Sciatic nerve (tissue), 2 donors: ENCODE results near the gene ARHGAP25. TPM values are rescaled to one million over a fixed set of nuclear protein-coding genes. Genes with fewer than 3 reads are reported as not detected.

Experiments
- ATAC-seq: fragments of 200-7000 bp; cut with Tn5 transposase; one replicate; pipeline ENCODE4 v1.9.1; 2020; ENCODE audit warnings: mild to moderate bottlenecking, moderate library complexity
- DNase-seq: peaks from one replicate; pipeline ENCODE4 v3.0.0-alpha.2; 2020; ENCODE audit warnings: low spot score
- intact Hi-C: fragments of 100-400 bp; cut with DNase I; formaldehyde crosslinking; loops from one replicate; pipeline ENCODE4 v1.14.2; 2022
- total RNA-seq: library from RNA; stranded (reverse); fragmentation: NEBNext Ultra II Directional; extraction: Animal tissue kit (Norgen Biotek cat#: 25700); gene quantifications from one replicate; pipeline ENCODE4 v1.2.1, GENCODE V29; 2021
- donor health status: DM: no; HTN: no; CAD: no.
- donor health status: DM: no; HTN: no; CAD: no.

Gene ARHGAP25
- total RNA-seq, 1 donor from 2014 or later = 21.6 TPM

DNA sequence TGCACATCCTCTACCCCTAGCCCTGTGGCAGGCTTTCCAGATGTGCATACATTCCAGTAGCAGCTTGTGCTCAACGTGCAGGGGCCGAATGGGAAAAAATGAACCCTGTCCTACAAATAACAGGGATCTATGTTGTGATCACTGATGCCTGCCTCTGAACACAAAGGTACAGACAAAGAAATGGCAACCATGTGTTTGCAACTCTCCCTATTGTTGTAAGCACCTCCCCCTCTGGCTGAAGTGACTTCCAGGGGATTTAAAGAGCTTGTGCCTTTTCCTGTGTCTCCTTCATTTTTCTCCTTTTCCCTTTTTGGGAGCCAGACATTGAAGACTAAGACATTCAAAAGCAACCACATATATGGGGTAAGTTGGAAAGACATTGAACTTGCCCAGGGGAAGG is 21.6 kb downstream of the ARHGAP25 start:
- no peak for ATAC-seq
- DNase-seq = no peak
- intact Hi-C loops = loop anchor here (10.0 kb wide), 1 partner anchor 79 kb away; no protein-coding TSS in a partner anchor

GRCh38 chr2:68757081-68757480 is 22.5 kb downstream of the ARHGAP25 start:
- intact Hi-C loops = loop anchor here (10.0 kb wide), 1 partner anchor 78 kb away; no protein-coding TSS in a partner anchor
- DNase-seq (no peak), ATAC-seq (no peak)

DNA sequence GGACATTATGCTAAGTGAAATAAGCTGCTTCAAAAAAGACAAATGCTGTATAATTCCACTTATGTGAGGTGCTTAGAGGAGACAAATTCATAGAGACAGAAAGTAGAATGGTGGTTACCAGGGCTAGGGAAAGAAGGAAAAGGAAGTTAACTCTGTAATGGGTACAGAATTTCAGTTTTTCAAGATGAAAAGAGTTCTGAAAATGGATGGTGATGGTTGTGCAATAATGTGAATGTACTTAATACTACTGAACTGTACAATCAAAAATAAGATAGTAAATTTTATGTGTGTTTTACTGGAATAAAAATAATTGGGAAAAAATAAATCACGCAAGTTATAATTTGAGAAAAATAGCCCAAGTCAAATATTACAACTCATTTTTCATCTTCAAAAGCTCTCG is 27.5 kb downstream of the ARHGAP25 start:
- intact Hi-C loops = no loop called here
- no peak for DNase-seq
- ATAC-seq = no peak

- intact Hi-C loops = no loop called here
- DNase-seq (no peak), ATAC-seq (no peak)
Observed at GRCh38 chr2:68762665-68763064, 28.1 kb downstream of the ARHGAP25 start.

GRCh38 chr2:68764041-68764805 is 29.6 kb downstream of the ARHGAP25 start:
- DNase-seq (no peak), ATAC-seq (peak; percentile 18)
- intact Hi-C loops = no loop called here

GRCh38 chr2:68764806-68765311 is 30.2 kb downstream of the ARHGAP25 start:
- DNase-seq (no peak), ATAC-seq (no peak)
- intact Hi-C loops = no loop called here

DNA sequence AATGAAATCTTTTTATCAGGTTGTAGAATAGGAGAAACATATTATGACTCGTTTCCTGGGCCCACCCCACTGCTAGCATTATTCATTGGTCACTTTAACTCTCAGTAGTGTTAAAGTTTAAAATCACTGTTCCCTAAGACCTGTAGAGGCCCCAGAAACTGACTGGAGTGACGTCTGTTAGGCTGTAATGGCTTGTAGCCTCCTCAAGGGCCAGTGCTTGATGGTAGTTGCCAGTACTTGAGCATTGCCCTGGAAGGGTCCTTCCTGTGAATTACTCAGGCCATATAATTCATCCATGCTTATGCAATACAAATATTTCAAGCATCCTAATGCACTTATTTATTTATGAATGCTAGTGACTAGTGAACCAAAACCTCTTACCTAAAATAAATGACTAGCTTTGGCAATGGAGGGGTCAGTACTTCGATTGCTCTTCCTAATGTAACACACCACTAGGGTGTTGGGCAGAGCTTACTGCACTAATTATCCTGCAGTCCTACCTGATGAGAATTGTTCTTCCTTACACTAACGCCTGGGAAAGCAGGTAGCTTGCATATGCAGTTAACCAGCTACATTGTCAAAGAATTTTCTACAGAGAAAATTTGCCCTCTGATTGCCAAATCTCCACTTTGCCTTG is 31.2 kb downstream of the ARHGAP25 start:
- no peak for ATAC-seq
- DNase-seq = no peak
- intact Hi-C loops = no loop called here

DNA sequence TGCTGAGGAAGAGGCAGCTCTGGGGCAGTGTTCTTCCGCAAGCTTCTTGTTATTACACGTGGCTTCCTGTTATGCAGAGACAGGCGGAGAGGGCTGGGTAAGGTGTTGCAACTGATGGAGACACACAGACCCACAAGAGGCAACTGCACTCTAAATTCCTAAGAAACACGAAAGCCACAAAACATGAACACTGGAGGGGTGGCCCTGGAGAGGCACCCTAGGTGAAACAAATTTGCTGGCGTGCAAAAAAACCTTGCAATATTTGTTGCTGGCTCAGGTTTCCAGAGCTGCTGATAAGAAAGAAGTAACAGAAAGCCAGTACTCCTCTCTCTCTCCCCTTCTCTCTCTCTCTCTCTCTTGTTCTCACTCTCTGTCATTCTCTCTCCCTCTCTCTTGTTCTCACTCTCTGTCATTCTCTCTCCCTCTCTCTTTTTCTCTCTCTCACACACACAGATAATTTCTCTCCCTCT is 31.8 kb downstream of the ARHGAP25 start:
- peak; percentile 72 for ATAC-seq
- no peak for DNase-seq
- intact Hi-C loops = no loop called here

DNA sequence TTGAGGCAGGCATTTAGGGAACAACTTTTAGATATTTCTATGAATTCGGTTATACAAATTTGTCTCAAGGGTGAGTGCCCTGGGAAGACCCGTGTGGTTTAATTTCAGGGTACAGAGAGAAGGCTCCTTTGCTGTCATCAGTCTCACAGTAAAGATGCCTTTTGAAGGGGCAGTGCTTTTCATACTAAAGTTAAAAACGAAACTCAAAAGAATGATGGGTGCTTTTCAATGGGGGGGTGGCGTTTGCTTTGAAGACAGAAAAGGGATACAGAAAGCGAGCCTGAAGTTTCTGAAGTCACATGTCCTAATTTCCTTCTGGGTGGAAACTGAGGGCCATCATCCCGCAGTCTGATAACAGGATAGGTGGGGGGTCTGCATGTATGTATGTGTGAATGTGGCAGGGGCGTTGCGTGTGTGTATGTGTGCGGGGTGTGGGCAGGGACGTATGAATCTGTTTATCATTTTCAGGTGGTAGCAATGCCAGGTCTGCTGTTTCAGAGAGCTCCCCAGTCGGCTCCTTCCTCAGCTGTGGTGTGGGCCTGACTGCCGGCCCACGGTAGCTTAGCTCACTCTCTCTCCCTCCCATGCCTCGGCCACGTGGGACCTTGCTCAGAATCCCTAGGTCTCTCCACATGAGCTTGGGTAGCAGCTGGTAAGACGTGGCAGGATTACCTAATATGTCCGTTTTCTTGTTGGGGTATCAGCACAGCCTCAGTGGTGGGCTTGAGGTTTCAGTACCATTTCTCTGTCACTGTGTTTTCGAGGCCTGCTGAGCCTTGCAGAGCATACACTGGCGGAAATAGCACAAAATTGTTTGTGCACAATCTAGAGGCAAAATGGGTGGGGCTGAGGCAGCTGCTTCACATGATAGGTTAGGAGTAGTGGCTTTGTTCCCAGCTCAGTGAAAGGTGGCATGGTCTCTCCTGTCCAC is 32.7 kb downstream of the ARHGAP25 start:
- no peak for DNase-seq
- ATAC-seq = no peak
- intact Hi-C loops = no loop called here

DNA sequence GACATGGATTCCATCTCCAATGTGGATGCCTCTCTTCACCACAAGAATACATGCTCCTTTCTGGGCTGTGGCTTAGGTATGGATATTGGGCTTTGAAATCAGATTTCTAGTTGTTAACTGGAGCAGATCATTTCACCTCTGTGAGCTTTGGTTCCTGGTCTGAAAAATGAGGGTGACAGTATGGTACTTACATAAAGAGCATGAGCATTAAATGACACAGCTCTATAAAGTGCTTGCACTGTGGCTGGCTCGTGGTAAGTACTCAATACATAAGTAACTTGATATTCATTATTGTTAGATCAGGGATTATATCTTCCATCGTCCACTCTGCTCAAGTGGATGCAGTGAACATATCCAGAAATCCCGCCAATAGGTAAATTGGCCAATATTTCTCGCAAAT is 33.4 kb downstream of the ARHGAP25 start:
- intact Hi-C loops = no loop called here
- no peak for DNase-seq
- no peak for ATAC-seq

DNA sequence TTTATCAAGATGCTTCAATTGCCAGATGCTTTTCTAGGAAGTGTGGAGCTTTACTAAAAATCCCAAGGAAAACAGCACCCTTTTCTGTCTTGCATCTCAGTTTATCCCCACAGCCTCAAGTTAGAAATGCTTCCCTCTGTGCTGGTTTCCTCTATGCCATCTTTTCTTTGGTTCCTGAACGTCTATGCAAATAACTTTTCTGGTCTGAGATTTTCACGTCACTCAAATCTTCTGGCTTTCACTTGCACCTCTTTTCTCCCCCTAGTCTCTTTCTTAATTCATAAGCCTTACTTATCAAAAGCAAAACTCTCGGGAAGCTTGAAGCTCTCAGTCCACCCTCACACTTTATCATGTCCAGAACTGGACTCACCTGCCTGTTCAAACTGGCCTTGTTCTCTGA is 33.9 kb downstream of the ARHGAP25 start:
- ATAC-seq = no peak
- intact Hi-C loops = no loop called here
- DNase-seq = no peak

- DNase-seq (no peak), ATAC-seq (no peak)
- intact Hi-C loops = no loop called here
Observed at GRCh38 chr2:68768951-68769350, 34.3 kb downstream of the ARHGAP25 start.

DNA sequence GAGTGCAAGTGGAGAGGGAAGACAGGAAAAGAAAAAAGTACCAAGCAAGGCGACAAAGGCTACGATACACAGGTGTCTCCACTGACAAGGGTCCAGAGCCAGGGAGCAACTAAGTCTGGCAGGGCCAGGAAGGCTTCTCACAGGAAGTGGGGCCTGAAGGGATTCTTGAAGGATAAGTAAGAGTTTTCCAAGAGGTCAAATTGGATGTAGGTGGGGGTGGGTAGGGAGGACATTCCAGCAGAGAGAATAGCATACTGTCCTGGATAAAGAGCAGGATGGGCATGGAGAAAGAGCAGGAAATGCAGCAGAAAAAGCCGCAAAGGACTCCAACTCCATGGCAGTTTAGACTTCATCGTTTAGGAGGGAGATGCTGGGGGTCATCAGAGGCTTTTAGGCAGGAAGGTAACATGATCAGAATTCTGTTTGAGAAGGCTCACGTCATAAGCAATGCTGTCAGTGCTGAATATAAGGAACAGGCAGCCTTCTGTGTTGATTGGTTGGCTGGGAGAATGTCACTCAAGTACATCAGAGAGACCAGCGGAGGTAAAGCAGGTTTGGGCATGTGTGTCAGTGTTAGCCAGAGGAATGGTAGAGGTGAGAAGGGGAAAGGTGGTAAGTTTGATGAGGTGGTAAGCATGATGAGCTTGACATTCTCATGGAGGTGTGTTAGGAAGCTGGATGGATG is 35.1 kb downstream of the ARHGAP25 start:
- intact Hi-C loops = no loop called here
- DNase-seq = no peak
- no peak for ATAC-seq

DNA sequence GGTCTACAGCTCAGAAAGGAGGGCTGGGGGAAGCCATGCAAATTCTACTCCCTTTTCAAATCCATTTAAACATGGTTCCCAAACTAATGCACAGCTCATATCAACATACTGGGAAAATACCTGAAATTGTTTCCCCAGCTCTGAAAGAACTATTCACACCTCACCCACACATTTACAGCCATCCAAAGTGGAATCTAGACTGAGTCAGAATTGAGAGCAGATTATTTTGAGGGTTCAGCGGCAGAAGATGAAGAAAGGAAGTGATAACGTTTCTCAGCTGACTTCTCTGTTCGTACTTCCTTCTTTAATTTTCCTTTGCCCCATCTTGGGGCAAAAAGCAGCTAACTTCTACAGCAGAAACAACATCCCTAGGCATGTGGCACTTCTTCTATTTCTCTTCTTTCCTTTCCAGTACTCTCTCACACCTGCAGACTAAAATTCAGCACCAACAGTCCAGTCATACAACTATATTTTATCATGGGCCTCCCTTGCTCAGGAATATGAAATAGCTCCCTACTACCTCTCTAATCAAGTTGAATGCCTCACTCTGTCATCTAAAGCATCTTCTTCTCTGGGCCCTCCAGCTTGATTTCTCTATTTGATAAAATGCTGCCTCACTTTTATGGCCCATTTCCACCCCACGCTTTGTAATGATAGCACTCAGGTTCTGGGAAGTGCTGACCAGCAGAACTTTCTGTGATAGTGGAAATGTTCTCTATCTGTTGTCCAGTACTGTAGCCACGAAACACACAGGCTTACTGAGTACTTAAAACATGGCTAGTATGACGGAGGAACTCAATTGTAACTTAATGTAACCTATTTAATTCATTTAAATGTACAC is 35.9 kb downstream of the ARHGAP25 start:
- DNase-seq = no peak
- intact Hi-C loops = no loop called here
- ATAC-seq = no peak

GRCh38 chr2:68771211-68771751 is 36.7 kb downstream of the ARHGAP25 start:
- ATAC-seq = no peak
- DNase-seq = no peak
- intact Hi-C loops = no loop called here

- DNase-seq (no peak), ATAC-seq (no peak)
- intact Hi-C loops = no loop called here
Observed at GRCh38 chr2:68772109-68772508, 37.5 kb downstream of the ARHGAP25 start.

DNA sequence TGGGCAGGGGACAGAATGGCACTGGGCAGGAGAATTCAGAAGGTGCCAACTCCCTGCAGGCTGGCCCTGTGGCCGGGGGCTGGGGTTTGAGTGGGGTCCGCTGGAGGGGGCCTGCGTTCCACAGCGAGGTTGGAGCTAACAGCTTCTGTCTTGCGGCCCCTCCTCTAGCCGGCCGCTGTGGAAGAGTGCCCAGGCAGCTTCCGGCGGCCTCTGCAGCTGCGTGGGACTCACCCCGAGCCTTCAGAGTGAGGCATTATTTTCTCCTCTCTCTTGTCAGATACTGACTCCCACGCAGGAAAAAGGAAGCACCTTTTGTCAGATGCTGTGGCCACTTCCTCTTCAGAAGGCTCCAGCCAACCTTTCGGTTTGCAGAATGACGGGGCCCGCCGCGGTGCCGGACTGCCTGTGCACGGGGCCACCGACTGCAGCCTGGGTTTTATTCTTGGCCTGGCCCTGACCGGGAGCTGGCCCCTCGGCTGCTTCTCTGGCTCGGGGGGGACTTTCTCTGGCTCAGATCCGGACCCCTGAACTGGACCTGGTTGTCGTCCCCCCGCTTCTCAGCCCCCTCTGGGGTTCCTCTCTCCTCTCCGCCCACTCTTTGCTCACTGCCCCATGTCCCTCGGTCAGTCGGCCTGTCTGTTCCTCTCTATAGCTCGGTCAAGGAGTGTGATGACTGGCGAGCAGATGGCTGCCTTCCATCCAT is 40.1 kb downstream of the ARHGAP25 start:
- ATAC-seq = peak; percentile 89
- intact Hi-C loops = no loop called here
- peak; percentile 72 for DNase-seq
